ENCODE data around the gene TCFL5.

DNA sequence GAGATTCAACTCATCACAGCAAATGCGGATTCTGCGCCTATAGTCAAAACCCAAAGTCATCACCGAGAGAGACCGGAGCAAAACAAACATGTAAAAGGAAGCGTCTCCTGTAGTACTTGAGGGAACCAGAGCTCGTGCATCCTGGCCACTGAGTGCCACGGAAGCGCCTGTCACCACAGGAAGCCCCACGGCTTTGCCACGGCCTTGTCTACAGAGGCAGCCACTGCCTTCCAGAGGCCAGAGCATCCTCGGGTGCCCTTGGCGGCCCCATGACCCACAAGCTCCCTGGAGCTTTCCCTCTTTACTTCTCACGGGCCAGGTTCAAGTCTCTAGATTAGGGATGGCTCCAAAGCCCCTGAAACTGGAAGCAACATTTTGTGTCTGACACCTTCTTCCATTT is 7.5 kb downstream of the TCFL5 start:
- TF ChIP-seq CTCF (IDR thresholded peaks at IDR 0.05): no peak
- no peak for TF ChIP-seq POLR2A (IDR thresholded peaks at IDR 0.05)
- no peak for TF ChIP-seq POLR2AphosphoS5 (IDR thresholded peaks at IDR 0.05)
- TF ChIP-seq EP300 (IDR thresholded peaks at IDR 0.05): no peak
